Spinal cord (tissue), 10 donors: ENCODE data around the gene SLC10A3. TPM values are rescaled to one million over a fixed set of nuclear protein-coding genes. Genes with fewer than 3 reads are reported as not detected.
A peak's percentile ranks its signal among the peaks of the same experiment; 100 is the strongest.

Experiments used
- DNase-seq, 6 donors: peaks; one replicate each; pipeline versions ENCODE4 v3.0.0 to v3.0.0-alpha.2; 2013 to 2015; ENCODE audit warnings: low spot score in 6 of 6, low read depth in 4 of 6
- H3K27ac ChIP-seq: one replicate; pipeline ENCODE4 v1.5.1; 2013; ENCODE audit warnings: low read depth, low read length, control low read depth
- H3K27me3 ChIP-seq: one replicate; pipeline ENCODE4 v1.6.1; 2013; ENCODE audit warnings: low read length; ENCODE audit not compliant: control insufficient read depth, insufficient read depth
- H3K36me3 ChIP-seq: one replicate; pipeline ENCODE4 v1.6.1; 2013; ENCODE audit warnings: low read length; ENCODE audit not compliant: control insufficient read depth, insufficient read depth
- H3K4me1 ChIP-seq: one replicate; pipeline ENCODE4 v1.6.1; 2013; ENCODE audit warnings: low read length; ENCODE audit not compliant: control insufficient read depth, insufficient read depth
- H3K4me3 ChIP-seq: one replicate; pipeline ENCODE4 v1.5.1; 2013; ENCODE audit warnings: low read depth, low read length, control low read depth
- H3K9me3 ChIP-seq: one replicate; pipeline ENCODE4 v1.6.1; 2013; ENCODE audit warnings: low read length; ENCODE audit not compliant: control insufficient read depth, insufficient read depth
- WGBS: methylation state at CpG from one replicate; pipeline ENCODE4 v1.1.5; 2013; ENCODE audit warnings: missing lambda C conversion rate; ENCODE audit not compliant: insufficient coverage; 5-methylcytosine and 5-hydroxymethylcytosine counted together
- polyA plus RNA-seq, 2 donors: library from polyadenylated mRNA; unstranded; fragments of 120-200 nt; gene quantifications; one replicate each; pipeline ENCODE4 v1.2.1, GENCODE V29; 2013; ENCODE audit not compliant: insufficient read length in 2 of 2
- total RNA-seq, 2 donors: library from RNA; depleted of rRNA in 1 of 2; stranded (reverse); fragments of 120-200 nt in 1 of 2; fragments of >200 nt in 1 of 2; gene quantifications; one replicate each; pipeline versions ENCODE4 v1.2.3 to v1.2.4, GENCODE V29; 2013 to 2014
- donor health status: healthy.

Gene SLC10A3
- total and polyA plus RNA-seq, 4 donors, result 4.9 to 13.9 (median 9.3) TPM

- H3K4me1 ChIP-seq, result peaks cover 32% of the 10 kb centered on the region
- no peaks in the 10 kb centered on the region for H3K27me3 ChIP-seq
- H3K27ac ChIP-seq, result peak overlapping the region; percentile 57
- H3K4me3 ChIP-seq, result peak overlapping the region; percentile 67
- no peaks in the 10 kb centered on the region for H3K9me3 ChIP-seq
- WGBS, result 49% methylated on average over 13 of the region's 15 CpGs
- peak in 2 of 6 donors; percentile 33 to 53 for DNase-seq
- peaks cover 41% of the 10 kb centered on the region for H3K36me3 ChIP-seq
Measured at GRCh38 chrX:154458954-154459778, 31.3 kb downstream of the SLC10A3 start.

- H3K4me1 ChIP-seq, result peaks cover 32% of the 10 kb centered on the region
- H3K27me3 ChIP-seq, result no peaks in the 10 kb centered on the region
- peak within 1 kb of the TSS; percentile 67 for H3K4me3 ChIP-seq
- H3K9me3 ChIP-seq, result no peaks in the 10 kb centered on the region
- peak within 1 kb of the TSS; percentile 33 for H3K27ac ChIP-seq
- peak in 2 of 6 donors; percentile 58 to 74 for DNase-seq
- WGBS, result 19% methylated on average over 87 of the region's 88 CpGs
- peaks cover 33% of the 10 kb centered on the region for H3K36me3 ChIP-seq
Measured at GRCh38 chrX:154458116-154458953, 32.1 kb downstream of the SLC10A3 start, which contains the start of gene PLXNA3. TSS of gene PLXNA3 (plus strand) at chrX:154458281. CDS start at chrX:154460184, 1,903 bp downstream.

- Histone ChIP-seq H3K27me3 (no peaks in the 10 kb centered on the region), H3K4me1 (peaks cover 32% of the 10 kb centered on the region), H3K36me3 (peaks cover 29% of the 10 kb centered on the region), H3K9me3 (no peaks in the 10 kb centered on the region), H3K4me3 (peak overlapping the region; percentile 33), H3K27ac (no peak overlapping the region)
- 23% methylated on average over 63 of the region's 65 CpGs for WGBS
- DNase-seq, result peak in 2 of 6 donors; percentile 61 to 63
Measured at GRCh38 chrX:154457491-154458115, 32.8 kb downstream of the SLC10A3 start.

GRCh38 chrX:154452823-154453222 is 37.6 kb downstream of the SLC10A3 start:
- Histone ChIP-seq H3K4me1 (peaks cover 3% of the 10 kb centered on the region), H3K36me3 (peaks cover 43% of the 10 kb centered on the region), H3K4me3 (no peak overlapping the region), H3K27ac (no peak overlapping the region), H3K27me3 (no peaks in the 10 kb centered on the region), H3K9me3 (no peaks in the 10 kb centered on the region)
- 89% methylated on average over 5 of the region's 9 CpGs for WGBS
- DNase-seq, result peak in 1 of 6 donors; percentile 27

- no peaks in the 10 kb centered on the region for H3K9me3 ChIP-seq
- peaks cover 12% of the 10 kb centered on the region for H3K4me1 ChIP-seq
- H3K27me3 ChIP-seq, result no peaks in the 10 kb centered on the region
- 73% methylated on average over 17 of the region's 17 CpGs for WGBS
- H3K36me3 ChIP-seq, result peaks cover 61% of the 10 kb centered on the region
- H3K27ac ChIP-seq, result no peak overlapping the region
- DNase-seq, result no peak
- no peak overlapping the region for H3K4me3 ChIP-seq
Measured at GRCh38 chrX:154450312-154450711, 40.1 kb downstream of the SLC10A3 start.

GRCh38 chrX:154449618-154450017 is 40.8 kb downstream of the SLC10A3 start:
- H3K36me3 ChIP-seq, result peaks cover 62% of the 10 kb centered on the region

GRCh38 chrX:154448484-154448883 is 41.9 kb downstream of the SLC10A3 start:
- Histone ChIP-seq H3K4me1 (peaks cover 25% of the 10 kb centered on the region), H3K4me3 (no peak overlapping the region), H3K36me3 (peaks cover 64% of the 10 kb centered on the region), H3K27ac (no peak overlapping the region), H3K9me3 (no peaks in the 10 kb centered on the region), H3K27me3 (no peaks in the 10 kb centered on the region)
- WGBS, result 90% methylated on average over 14 of the region's 14 CpGs
- DNase-seq, result no peak

More at GRCh38 chrX:154449618-154450017, 40.8 kb downstream of the SLC10A3 start:
- H3K27ac ChIP-seq, result no peak overlapping the region
- peaks cover 19% of the 10 kb centered on the region for H3K4me1 ChIP-seq
- no peak overlapping the region for H3K4me3 ChIP-seq
- H3K9me3 ChIP-seq, result no peaks in the 10 kb centered on the region
- DNase-seq, result no peak
- no peaks in the 10 kb centered on the region for H3K27me3 ChIP-seq
- WGBS, result 91% methylated on average over 18 of the region's 18 CpGs

- H3K27me3 ChIP-seq, result no peaks in the 10 kb centered on the region
- 89% methylated on average over 12 of the region's 12 CpGs for WGBS
- peaks cover 28% of the 10 kb centered on the region for H3K4me1 ChIP-seq
- H3K27ac ChIP-seq, result no peak overlapping the region
- peaks cover 73% of the 10 kb centered on the region for H3K36me3 ChIP-seq
- no peak overlapping the region for H3K4me3 ChIP-seq
- no peaks in the 10 kb centered on the region for H3K9me3 ChIP-seq
- DNase-seq, result no peak
Measured at GRCh38 chrX:154446430-154446829, 44.0 kb downstream of the SLC10A3 start.

GRCh38 chrX:154445776-154446175 is 44.7 kb downstream of the SLC10A3 start:
- H3K36me3 ChIP-seq, result peaks cover 73% of the 10 kb centered on the region
- DNase-seq, result no peak
- H3K27ac ChIP-seq, result no peak overlapping the region
- H3K9me3 ChIP-seq, result no peaks in the 10 kb centered on the region
- H3K4me3 ChIP-seq, result no peak overlapping the region
- H3K27me3 ChIP-seq, result no peaks in the 10 kb centered on the region
- peaks cover 27% of the 10 kb centered on the region for H3K4me1 ChIP-seq
- WGBS, result 90% methylated on average over 16 of the region's 16 CpGs
